ENCODE data around the gene GPR89B.
"Not testable (repeated sequence)": the region's sequence is repeated elsewhere in the genome, so short reads cannot be mapped to it uniquely, and the experiment has no call there.

GRCh38 chr1:147978896-147979651 lies 50.9 kb downstream of the GPR89B start:
- TF ChIP-seq, protein P1, sequence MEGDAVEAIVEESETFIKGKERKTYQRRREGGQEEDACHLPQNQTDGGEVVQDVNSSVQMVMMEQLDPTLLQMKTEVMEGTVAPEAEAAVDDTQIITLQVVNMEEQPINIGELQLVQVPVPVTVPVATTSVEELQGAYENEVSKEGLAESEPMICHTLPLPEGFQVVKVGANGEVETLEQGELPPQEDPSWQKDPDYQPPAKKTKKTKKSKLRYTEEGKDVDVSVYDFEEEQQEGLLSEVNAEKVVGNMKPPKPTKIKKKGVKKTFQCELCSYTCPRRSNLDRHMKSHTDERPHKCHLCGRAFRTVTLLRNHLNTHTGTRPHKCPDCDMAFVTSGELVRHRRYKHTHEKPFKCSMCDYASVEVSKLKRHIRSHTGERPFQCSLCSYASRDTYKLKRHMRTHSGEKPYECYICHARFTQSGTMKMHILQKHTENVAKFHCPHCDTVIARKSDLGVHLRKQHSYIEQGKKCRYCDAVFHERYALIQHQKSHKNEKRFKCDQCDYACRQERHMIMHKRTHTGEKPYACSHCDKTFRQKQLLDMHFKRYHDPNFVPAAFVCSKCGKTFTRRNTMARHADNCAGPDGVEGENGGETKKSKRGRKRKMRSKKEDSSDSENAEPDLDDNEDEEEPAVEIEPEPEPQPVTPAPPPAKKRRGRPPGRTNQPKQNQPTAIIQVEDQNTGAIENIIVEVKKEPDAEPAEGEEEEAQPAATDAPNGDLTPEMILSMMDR (IDR thresholded peaks at IDR 0.05): not testable (repeated sequence)
- TF ChIP-seq POLR2A (IDR thresholded peaks at IDR 0.05): not testable (repeated sequence)
